Upper lobe of left lung (tissue), 4 donors: ENCODE data around the gene SUSD6.

ENCODE experiments used
- EP300 ChIP-seq, 4 donors: sonication (generic); formaldehyde crosslinking; IDR thresholded peaks; one replicate each; pipeline ENCODE4 v1.5.1; 2017; ENCODE audit warnings: antibody characterized with exemption in 4 of 4, control low read depth in 2 of 4
- POLR2AphosphoS5 ChIP-seq, 2 donors: sonication (generic); formaldehyde crosslinking; IDR thresholded peaks; one replicate each; pipeline ENCODE4 v1.5.1; 2017; ENCODE audit warnings: antibody characterized with exemption in 2 of 2
- TF ChIP-seq, protein P1 (sequence below), 6 experiments: fragments of 450-650 bp in 4 of 6; fragments of 200-600 bp in 2 of 6; sonication (generic) in 2 of 6; IDR thresholded peaks; one replicate each; pipeline ENCODE4 v1.5.1; 2016 to 2019; ENCODE audit warnings: antibody characterized with exemption in 6 of 6

DNA sequence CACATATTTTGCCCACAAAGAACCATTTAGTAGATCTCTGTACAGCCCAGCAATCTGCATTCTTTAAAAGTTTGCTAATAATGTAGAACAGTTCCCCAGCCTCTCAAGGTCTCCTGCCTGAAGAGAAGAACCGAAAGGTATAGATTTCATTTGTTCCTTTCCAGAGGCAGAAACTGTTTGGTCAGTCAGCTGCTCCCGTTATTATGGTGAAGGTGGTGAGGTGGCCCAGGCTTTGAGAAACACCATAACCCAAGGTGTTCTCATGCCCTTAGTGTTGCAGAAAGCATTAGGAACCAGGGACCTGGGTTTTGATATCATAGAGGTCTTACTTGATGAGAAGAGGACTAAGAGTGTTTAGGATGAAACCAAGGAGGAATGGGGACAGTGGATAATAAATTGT, 65.3 kb downstream of the SUSD6 start:
- TF ChIP-seq, protein P1, sequence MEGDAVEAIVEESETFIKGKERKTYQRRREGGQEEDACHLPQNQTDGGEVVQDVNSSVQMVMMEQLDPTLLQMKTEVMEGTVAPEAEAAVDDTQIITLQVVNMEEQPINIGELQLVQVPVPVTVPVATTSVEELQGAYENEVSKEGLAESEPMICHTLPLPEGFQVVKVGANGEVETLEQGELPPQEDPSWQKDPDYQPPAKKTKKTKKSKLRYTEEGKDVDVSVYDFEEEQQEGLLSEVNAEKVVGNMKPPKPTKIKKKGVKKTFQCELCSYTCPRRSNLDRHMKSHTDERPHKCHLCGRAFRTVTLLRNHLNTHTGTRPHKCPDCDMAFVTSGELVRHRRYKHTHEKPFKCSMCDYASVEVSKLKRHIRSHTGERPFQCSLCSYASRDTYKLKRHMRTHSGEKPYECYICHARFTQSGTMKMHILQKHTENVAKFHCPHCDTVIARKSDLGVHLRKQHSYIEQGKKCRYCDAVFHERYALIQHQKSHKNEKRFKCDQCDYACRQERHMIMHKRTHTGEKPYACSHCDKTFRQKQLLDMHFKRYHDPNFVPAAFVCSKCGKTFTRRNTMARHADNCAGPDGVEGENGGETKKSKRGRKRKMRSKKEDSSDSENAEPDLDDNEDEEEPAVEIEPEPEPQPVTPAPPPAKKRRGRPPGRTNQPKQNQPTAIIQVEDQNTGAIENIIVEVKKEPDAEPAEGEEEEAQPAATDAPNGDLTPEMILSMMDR (IDR thresholded peaks at IDR 0.05), result no peak
- no peak for TF ChIP-seq POLR2AphosphoS5 (IDR thresholded peaks at IDR 0.05)
- no peak for TF ChIP-seq EP300 (IDR thresholded peaks at IDR 0.05)
